ENCODE results near the gene SUPT20H. TPM values are rescaled to one million over a fixed set of nuclear protein-coding genes. Genes with fewer than 3 reads are reported as not detected.

SUPT20H gene
- polyA plus RNA-seq, 1 donor (not counting 4 experiments of a cell fraction or from before 2014, with no cell fraction given): 65.4 TPM

GRCh38 chr13:37076818-37077217 is 17.3 kb upstream of the SUPT20H start:
- FAIRE-seq: no peak
- no peak overlapping the region for H3K9ac ChIP-seq (ENCODE audit: control insufficient read depth, extremely low read depth, insufficient read depth, low read length)
- dilution Hi-C loops (cut with MboI; ENCODE audit: extremely low pct_ligation_motif_present, low sequenced_read_pairs): no loop called here

DNA sequence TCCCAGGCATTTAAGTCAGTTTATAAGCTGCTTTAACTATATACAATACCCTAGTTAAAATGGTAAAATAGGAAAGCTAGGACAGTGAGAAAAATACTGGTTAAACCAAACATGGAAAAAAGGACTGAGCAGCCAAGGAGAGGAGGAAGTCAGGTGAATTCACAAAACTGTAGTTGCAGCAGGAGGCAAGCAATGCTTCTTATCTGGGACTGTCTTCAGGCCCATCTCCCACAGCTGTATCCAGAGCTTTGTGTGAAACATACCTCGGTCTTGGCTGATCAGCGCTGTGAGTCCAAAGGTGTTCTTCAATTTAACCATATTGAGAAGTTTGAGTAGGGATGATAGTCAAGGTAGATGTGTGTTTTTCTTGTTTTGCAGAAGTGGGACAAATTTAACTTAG is 15.7 kb upstream of the SUPT20H start:
- H2AFZ ChIP-seq (ENCODE audit: control insufficient read depth, low read length): no peak overlapping the region
- no peaks in the 10 kb centered on the region for H3K36me3 ChIP-seq (ENCODE audit: control insufficient read depth in 2 of 2, extremely low read depth in 1 of 2, insufficient read depth in 2 of 2, low read length in 2 of 2)
- dilution Hi-C loops (cut with MboI; ENCODE audit: extremely low pct_ligation_motif_present, low sequenced_read_pairs): no loop called here
- FAIRE-seq (no peak), DNase-seq (ENCODE audit: low read depth, low spot score) (no peak)
- H3K27me3 ChIP-seq (ENCODE audit: control insufficient read depth, extremely low read depth, insufficient read depth, low read length): no peaks in the 10 kb centered on the region
- no peak overlapping the region for H3K4me2 ChIP-seq (ENCODE audit: control insufficient read depth, extremely low read depth, insufficient read depth, low read depth, low read length)
- no peaks in the 10 kb centered on the region for H4K20me1 ChIP-seq (ENCODE audit: control insufficient read depth, extremely low read depth, insufficient read depth, low read length)
- H3K9ac ChIP-seq (ENCODE audit: control insufficient read depth, extremely low read depth, insufficient read depth, low read length): no peak overlapping the region
- no peaks in the 10 kb centered on the region for H3K4me1 ChIP-seq (ENCODE audit: control insufficient read depth, extremely low read depth, insufficient read depth, low read length)
- H3K4me3 ChIP-seq (ENCODE audit: control insufficient read depth in 2 of 3, extremely low read depth in 1 of 3, insufficient read depth in 2 of 3, low read depth in 1 of 3, low read length in 3 of 3): no peak overlapping the region
- no peaks in the 10 kb centered on the region for H3K9me3 ChIP-seq (ENCODE audit: control insufficient read depth, low read depth, low read length)
- no peak overlapping the region for H3K27ac ChIP-seq (ENCODE audit: control insufficient read depth, insufficient read depth, low read length)
- H3K79me2 ChIP-seq (ENCODE audit: control insufficient read depth, insufficient read depth, low read length): no peaks in the 10 kb centered on the region
- no peaks in the 10 kb centered on the region for H3K9me1 ChIP-seq (ENCODE audit: control insufficient read depth, extremely low read depth, insufficient read depth, low read length)
- TF ChIP-seq, protein P1, sequence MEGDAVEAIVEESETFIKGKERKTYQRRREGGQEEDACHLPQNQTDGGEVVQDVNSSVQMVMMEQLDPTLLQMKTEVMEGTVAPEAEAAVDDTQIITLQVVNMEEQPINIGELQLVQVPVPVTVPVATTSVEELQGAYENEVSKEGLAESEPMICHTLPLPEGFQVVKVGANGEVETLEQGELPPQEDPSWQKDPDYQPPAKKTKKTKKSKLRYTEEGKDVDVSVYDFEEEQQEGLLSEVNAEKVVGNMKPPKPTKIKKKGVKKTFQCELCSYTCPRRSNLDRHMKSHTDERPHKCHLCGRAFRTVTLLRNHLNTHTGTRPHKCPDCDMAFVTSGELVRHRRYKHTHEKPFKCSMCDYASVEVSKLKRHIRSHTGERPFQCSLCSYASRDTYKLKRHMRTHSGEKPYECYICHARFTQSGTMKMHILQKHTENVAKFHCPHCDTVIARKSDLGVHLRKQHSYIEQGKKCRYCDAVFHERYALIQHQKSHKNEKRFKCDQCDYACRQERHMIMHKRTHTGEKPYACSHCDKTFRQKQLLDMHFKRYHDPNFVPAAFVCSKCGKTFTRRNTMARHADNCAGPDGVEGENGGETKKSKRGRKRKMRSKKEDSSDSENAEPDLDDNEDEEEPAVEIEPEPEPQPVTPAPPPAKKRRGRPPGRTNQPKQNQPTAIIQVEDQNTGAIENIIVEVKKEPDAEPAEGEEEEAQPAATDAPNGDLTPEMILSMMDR (optimal IDR thresholded peaks at IDR 0.05 in 1 of 3, IDR thresholded peaks at IDR 0.05 in 1 of 3, conservative IDR thresholded peaks at IDR 0.05 in 1 of 3; ENCODE audit: extremely low read depth in 1 of 3, insufficient read depth in 2 of 3, low read length in 3 of 3): no peak
- no peak for TF ChIP-seq EZH2 (IDR thresholded peaks at IDR 0.05; ENCODE audit: low read length)

More at GRCh38 chr13:37076818-37077217, 17.3 kb upstream of the SUPT20H start:
- Histone ChIP-seq H2AFZ (ENCODE audit: control insufficient read depth, low read length) (no peak overlapping the region), H4K20me1 (ENCODE audit: control insufficient read depth, extremely low read depth, insufficient read depth, low read length) (no peaks in the 10 kb centered on the region), H3K27ac (ENCODE audit: control insufficient read depth, insufficient read depth, low read length) (no peak overlapping the region), H3K4me1 (ENCODE audit: control insufficient read depth, extremely low read depth, insufficient read depth, low read length) (no peaks in the 10 kb centered on the region), H3K36me3 (ENCODE audit: control insufficient read depth in 2 of 2, extremely low read depth in 1 of 2, insufficient read depth in 2 of 2, low read length in 2 of 2) (no peaks in the 10 kb centered on the region), H3K9me3 (ENCODE audit: control insufficient read depth, low read depth, low read length) (no peaks in the 10 kb centered on the region), H3K4me2 (ENCODE audit: control insufficient read depth, extremely low read depth, insufficient read depth, low read depth, low read length) (no peak overlapping the region), H3K4me3 (ENCODE audit: control insufficient read depth in 2 of 3, extremely low read depth in 1 of 3, insufficient read depth in 2 of 3, low read depth in 1 of 3, low read length in 3 of 3) (no peak overlapping the region), H3K9me1 (ENCODE audit: control insufficient read depth, extremely low read depth, insufficient read depth, low read length) (no peaks in the 10 kb centered on the region), H3K79me2 (ENCODE audit: control insufficient read depth, insufficient read depth, low read length) (no peaks in the 10 kb centered on the region), H3K27me3 (ENCODE audit: control insufficient read depth, extremely low read depth, insufficient read depth, low read length) (no peaks in the 10 kb centered on the region)
- DNase-seq (ENCODE audit: low read depth, low spot score): no peak
- TF ChIP-seq, protein P1 (optimal IDR thresholded peaks at IDR 0.05 in 1 of 3, IDR thresholded peaks at IDR 0.05 in 1 of 3, conservative IDR thresholded peaks at IDR 0.05 in 1 of 3; ENCODE audit: extremely low read depth in 1 of 3, insufficient read depth in 2 of 3, low read length in 3 of 3): no peak
- TF ChIP-seq EZH2 (IDR thresholded peaks at IDR 0.05; ENCODE audit: low read length): no peak

All from keratinocyte (primary cell).